ENCODE data around the gene FTCD. TPM values are rescaled to one million over a fixed set of nuclear protein-coding genes. Genes with fewer than 3 reads are reported as not detected.
A peak's percentile ranks its signal among the peaks of the same experiment; 100 is the strongest.

Gene FTCD
- total and polyA plus RNA-seq, 8 donors, result 0.25 to 6.7 (median 1.3) TPM; not detected in 3

DNA sequence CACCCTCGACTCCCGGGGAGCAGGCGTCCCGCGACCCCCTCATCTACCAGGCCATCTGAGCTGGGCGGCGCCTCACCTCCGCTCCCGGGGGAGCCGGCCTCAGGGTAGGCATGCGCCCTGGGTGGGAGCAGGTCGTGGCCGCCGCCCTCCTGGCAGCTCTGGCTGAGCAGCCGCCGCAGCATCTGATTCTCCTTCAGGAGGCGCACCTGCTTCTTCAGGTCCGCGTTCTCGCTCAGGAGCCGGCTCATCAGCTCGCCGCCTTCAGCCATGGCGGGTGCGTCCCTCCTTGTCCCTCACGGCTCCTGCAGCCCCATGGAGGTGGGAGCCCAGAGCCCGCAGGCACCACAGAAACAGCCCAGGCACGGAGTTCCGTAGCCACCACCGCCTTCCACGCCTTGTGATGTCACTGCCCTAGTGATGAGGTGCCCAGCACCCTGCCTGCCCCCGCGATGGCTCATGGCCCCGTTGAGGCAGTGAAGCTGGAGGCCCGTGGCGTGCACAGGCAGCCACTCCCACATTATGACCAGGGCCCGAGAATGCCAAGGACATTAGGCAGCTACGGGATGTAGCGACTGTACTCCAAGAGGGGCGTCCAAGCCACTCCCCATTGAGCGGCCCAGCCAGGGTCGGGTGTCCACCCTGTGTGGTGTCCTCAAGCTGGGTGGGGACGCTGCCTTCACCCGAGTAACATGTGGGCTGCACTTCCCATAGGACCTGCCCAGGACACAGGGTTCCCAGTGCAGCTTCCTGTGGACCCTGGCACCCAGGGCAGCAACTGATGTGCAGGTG is 27.4 kb upstream of the FTCD start:
- TF ChIP-seq POLR2A (IDR thresholded peaks at IDR 0.05) (no peak), EP300 (IDR thresholded peaks at IDR 0.05) (no peak), POLR2AphosphoS5 (IDR thresholded peaks at IDR 0.05) (no peak)
- TF ChIP-seq, protein P1, sequence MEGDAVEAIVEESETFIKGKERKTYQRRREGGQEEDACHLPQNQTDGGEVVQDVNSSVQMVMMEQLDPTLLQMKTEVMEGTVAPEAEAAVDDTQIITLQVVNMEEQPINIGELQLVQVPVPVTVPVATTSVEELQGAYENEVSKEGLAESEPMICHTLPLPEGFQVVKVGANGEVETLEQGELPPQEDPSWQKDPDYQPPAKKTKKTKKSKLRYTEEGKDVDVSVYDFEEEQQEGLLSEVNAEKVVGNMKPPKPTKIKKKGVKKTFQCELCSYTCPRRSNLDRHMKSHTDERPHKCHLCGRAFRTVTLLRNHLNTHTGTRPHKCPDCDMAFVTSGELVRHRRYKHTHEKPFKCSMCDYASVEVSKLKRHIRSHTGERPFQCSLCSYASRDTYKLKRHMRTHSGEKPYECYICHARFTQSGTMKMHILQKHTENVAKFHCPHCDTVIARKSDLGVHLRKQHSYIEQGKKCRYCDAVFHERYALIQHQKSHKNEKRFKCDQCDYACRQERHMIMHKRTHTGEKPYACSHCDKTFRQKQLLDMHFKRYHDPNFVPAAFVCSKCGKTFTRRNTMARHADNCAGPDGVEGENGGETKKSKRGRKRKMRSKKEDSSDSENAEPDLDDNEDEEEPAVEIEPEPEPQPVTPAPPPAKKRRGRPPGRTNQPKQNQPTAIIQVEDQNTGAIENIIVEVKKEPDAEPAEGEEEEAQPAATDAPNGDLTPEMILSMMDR (IDR thresholded peaks at IDR 0.05), result no peak
- Histone ChIP-seq H3K27ac (peak overlapping the region in 1 of 5 donors; percentile 38), H3K4me3 (no peak overlapping the region), H3K27me3 (peaks cover 0 to 14% (median 0%) of the 10 kb centered on the region in 3 donors), H3K36me3 (peaks cover 0 to 18% (median 0%) of the 10 kb centered on the region in 4 donors), H3K4me1 (peaks cover 0 to 24% (median 8%) of the 10 kb centered on the region in 4 donors), H3K9me3 (no peaks in the 10 kb centered on the region)
- peak in 1 of 2 donors; percentile 42 for DNase-seq
- intact Hi-C loops (cut with DNase I; ENCODE audit: low total_unique reads), result no loop called here
- WGBS, 5 donors, result 87 to 93% (median 88%) methylated on average over 21 to 44 of the region's 44 CpGs

DNA sequence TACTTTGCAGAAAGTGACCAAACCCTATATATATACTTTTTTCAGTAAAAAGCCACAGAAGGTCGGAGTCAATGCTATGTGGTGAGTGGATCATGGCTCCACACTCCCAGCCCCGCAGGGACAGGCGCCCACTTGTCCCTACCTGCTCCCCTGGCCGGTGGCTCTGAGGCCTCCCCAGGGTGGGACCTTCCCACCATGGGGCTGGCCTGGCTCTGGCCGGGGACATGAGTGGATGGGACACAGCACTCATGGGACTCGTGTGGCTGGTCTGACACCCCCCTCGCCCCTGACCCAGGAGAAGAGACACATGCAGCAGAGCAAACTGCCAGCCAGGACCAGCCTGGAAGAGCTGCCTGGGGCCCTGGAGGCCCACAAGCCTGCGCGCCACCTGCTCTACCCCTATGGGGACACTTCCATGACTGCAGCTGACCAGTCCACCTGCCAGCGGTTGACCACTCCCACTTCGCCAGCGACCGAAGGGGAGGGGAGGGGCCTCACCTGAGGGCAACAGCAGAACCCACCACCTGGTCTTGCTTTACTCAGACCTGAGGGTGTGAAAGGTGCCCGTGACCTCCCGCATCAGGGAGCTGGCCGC is 26.7 kb upstream of the FTCD start:
- peak in 1 of 2 donors; percentile 6 for DNase-seq
- intact Hi-C loops (cut with DNase I; ENCODE audit: low total_unique reads), result no loop called here
- peaks cover 0 to 18% (median 0%) of the 10 kb centered on the region in 4 donors for H3K36me3 ChIP-seq

DNA sequence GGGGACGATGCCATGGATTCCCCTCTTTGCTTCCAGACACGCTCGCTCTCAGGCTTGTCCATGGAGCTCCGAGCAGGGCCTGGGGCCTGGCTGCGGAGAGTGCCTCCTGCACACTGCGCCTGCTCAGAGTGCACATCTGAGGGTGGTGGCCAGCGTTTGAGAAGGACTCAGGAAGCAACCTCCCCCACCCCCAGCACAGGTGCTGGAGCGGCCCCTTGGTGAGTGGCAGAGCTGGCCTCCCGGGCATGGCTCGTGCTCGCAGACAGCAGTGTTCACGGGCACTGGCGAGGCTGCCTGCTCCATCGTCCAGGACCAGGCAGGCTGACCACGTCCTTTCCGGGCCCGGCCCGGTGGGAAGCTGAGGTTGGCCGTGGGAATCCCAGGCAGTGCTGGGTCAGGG is 26.1 kb upstream of the FTCD start:
- Histone ChIP-seq H3K27ac (no peak overlapping the region), H3K4me3 (no peak overlapping the region), H3K4me1 (peaks cover 0 to 24% (median 8%) of the 10 kb centered on the region in 4 donors), H3K27me3 (peaks cover 0 to 14% (median 0%) of the 10 kb centered on the region in 3 donors), H3K36me3 (peaks cover 0 to 18% (median 0%) of the 10 kb centered on the region in 4 donors), H3K9me3 (peaks cover 0 to 4% (median 0%) of the 10 kb centered on the region in 4 donors)
- no peak for DNase-seq
- 86 to 92% (median 89%) methylated on average over 12 to 19 of the region's 19 CpGs for WGBS, 5 donors
- intact Hi-C loops (cut with DNase I; ENCODE audit: low total_unique reads), result no loop called here
- TF ChIP-seq, protein P1 (IDR thresholded peaks at IDR 0.05), result no peak
- no peak for TF ChIP-seq POLR2AphosphoS5 (IDR thresholded peaks at IDR 0.05)
- no peak for TF ChIP-seq POLR2A (IDR thresholded peaks at IDR 0.05)
- no peak for TF ChIP-seq EP300 (IDR thresholded peaks at IDR 0.05)

More for the DNA sequence above, 26.7 kb upstream of the FTCD start:
- H3K4me3 ChIP-seq, result no peak overlapping the region
- H3K4me1 ChIP-seq, result peaks cover 0 to 24% (median 8%) of the 10 kb centered on the region in 4 donors
- TF ChIP-seq POLR2AphosphoS5 (IDR thresholded peaks at IDR 0.05) (no peak), EP300 (IDR thresholded peaks at IDR 0.05) (no peak), POLR2A (IDR thresholded peaks at IDR 0.05) (no peak)
- TF ChIP-seq, protein P1 (IDR thresholded peaks at IDR 0.05), result no peak
- H3K9me3 ChIP-seq, result no peaks in the 10 kb centered on the region
- peaks cover 0 to 14% (median 0%) of the 10 kb centered on the region in 3 donors for H3K27me3 ChIP-seq
- H3K27ac ChIP-seq, result peak overlapping the region in 1 of 5 donors; percentile 38
- WGBS, 5 donors, result 71 to 94% (median 89%) methylated on average over 5 to 16 of the region's 16 CpGs

DNA sequence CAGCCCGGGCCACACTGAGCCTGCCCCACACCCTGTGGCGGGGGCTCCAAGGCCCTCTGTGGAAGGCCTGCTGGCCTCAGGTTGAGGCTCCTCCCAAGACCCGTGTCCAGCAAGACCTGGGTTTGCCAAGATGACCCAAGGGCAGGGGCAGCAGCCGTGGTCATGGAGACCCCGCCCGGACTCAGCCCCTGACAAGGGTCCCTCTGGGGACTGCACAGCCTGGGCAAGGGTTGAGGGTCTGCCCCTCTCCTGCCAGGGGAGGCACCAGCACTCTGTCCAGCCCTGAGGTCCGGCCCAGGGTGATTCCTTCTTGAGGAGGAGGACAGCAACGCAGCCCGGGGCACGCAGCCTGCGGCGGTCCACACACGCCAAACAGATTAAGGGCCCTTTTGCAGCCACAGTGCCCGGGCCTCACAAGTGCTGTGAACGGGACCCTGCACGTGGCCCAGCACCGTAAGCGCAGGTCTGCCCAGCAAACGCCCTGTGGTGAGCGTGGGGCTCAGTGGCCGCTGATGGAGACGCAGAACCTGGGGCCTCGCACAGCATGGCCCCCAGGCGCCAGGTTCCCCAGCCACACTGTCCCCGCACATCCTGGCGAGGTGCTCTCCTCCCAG is 25.5 kb upstream of the FTCD start:
- Histone ChIP-seq H3K4me1 (peaks cover 0 to 24% (median 8%) of the 10 kb centered on the region in 4 donors), H3K4me3 (no peak overlapping the region), H3K27ac (no peak overlapping the region), H3K9me3 (peaks cover 0 to 5% (median 0%) of the 10 kb centered on the region in 4 donors), H3K27me3 (peaks cover 0 to 14% (median 0%) of the 10 kb centered on the region in 3 donors), H3K36me3 (peaks cover 0 to 18% (median 0%) of the 10 kb centered on the region in 4 donors)
- no peak for TF ChIP-seq EP300 (IDR thresholded peaks at IDR 0.05)
- no peak for TF ChIP-seq POLR2A (IDR thresholded peaks at IDR 0.05)
- TF ChIP-seq, protein P1 (IDR thresholded peaks at IDR 0.05), result no peak
- TF ChIP-seq POLR2AphosphoS5 (IDR thresholded peaks at IDR 0.05), result no peak
- no peak for DNase-seq
- intact Hi-C loops (cut with DNase I; ENCODE audit: low total_unique reads), result no loop called here
- WGBS, 5 donors, result 87 to 94% (median 91%) methylated on average over 5 to 26 of the region's 26 CpGs
